ENCODE results near the gene CARD11. TPM values are rescaled to one million over a fixed set of nuclear protein-coding genes. Genes with fewer than 3 reads are reported as not detected.
"Not testable (repeated sequence)": the region's sequence is repeated elsewhere in the genome, so short reads cannot be mapped to it uniquely, and the experiment has no call there.

The CARD11 gene
- total RNA-seq, 4 donors from 2014 or later: 0.26 to 2.0 (median 0.70) TPM

DNA sequence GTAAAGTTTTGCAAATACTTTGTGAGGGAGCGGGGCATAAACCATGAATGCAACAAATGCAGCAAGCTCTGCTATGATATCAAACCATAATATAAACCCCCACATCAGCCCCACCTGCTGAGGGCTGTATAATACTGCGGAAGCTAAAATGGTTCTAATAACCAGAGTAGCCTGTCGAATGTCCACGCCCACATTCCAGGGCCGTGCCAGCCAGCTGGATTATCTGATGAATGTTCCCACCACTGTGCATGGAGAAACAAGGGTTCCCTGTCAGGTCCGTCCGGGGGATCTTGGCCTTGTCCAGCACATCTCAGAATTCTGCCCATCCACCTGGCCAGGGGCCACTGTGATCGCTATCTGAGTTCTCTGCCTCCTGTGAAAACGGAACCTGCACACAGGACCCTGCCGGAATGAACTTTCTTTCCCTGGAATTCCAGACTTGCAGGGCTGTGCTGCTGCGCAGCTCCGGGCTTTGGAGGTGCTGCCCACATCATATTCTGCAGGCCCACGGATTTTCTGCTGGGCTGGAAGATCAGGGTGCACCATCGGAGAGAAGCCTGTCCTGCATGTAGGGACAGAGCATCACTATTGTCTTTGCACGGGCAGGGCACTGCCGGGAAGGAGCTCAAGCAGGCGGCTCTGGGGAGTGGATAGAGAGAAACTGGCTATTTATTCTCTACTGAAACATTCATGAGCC is 122.6 kb downstream of the CARD11 start:
- Histone ChIP-seq H3K4me1 (no peaks in the 10 kb centered on the region), H3K4me3 (no peak overlapping the region), H3K9me3 (no peaks in the 10 kb centered on the region), H3K27me3 (peaks cover 0 to 70% (median 0%) of the 10 kb centered on the region in 4 donors), H3K36me3 (no peaks in the 10 kb centered on the region), H3K27ac (replicated peaks in 1 of 4) (no peak overlapping the region)
- intact Hi-C loops (cut with DNase I): no loop called here
- no peak for DNase-seq (ENCODE audit: extremely low spot score)
- 59% methylated on average over 17 of the region's 17 CpGs for WGBS
- TF ChIP-seq EP300 (IDR thresholded peaks at IDR 0.05) (no peak), POLR2AphosphoS5 (IDR thresholded peaks at IDR 0.05) (no peak), CTCF (IDR thresholded peaks at IDR 0.05) (no peak), POLR2A (IDR thresholded peaks at IDR 0.05; ENCODE audit: low read depth) (no peak)

DNA sequence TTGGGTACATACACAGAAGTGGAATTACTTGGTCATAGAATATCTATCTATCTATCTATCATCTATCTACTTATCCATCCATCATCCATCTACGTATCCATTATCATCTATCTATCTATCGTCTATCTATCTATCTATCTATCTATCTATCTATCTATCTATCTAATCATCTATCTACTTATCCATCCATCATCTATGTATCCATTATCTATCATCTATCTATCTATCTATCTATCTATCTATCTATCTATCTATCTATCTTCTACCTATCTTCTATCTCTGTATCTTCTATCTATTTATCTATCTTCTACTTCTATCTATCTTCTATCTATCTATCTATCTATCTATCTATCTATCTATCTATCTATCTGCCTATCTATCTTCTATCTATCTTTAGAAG is 123.2 kb downstream of the CARD11 start:
- H3K27me3 ChIP-seq: peaks cover 0 to 76% (median 0%) of the 10 kb centered on the region in 4 donors
- H3K27ac ChIP-seq (replicated peaks in 1 of 4); H3K4me1 ChIP-seq; DNase-seq (ENCODE audit: extremely low spot score); H3K9me3 ChIP-seq; intact Hi-C loops (cut with DNase I); H3K36me3 ChIP-seq; H3K4me3 ChIP-seq: not testable (repeated sequence)
- 72% methylated on average over 2 of the region's 2 CpGs for WGBS

DNA sequence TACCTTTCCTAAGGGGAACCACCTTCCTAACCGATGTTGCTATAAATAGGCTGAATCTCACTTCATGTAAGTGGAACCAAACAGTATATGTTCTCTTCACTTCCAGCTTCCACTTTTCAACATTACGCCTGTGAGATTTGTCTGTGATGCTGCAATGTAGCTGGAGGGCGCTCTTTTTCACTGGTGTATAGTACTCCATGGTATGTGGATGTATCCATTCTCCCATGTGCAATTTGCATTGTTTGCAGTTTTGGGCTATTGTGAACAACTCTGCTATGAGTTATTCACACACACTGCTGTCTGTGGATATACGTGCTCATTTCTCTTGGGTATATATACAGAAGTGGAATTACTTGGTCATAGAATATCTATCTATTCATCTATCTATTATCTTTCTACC is 123.6 kb downstream of the CARD11 start:
- Histone ChIP-seq H3K27ac (replicated peaks in 1 of 4) (no peak overlapping the region), H3K27me3 (peaks cover 0 to 77% (median 0%) of the 10 kb centered on the region in 4 donors), H3K4me3 (no peak overlapping the region), H3K36me3 (no peaks in the 10 kb centered on the region), H3K4me1 (no peaks in the 10 kb centered on the region), H3K9me3 (no peaks in the 10 kb centered on the region)
- intact Hi-C loops (cut with DNase I): no loop called here
- TF ChIP-seq CTCF (IDR thresholded peaks at IDR 0.05) (no peak), POLR2AphosphoS5 (IDR thresholded peaks at IDR 0.05) (no peak), POLR2A (IDR thresholded peaks at IDR 0.05; ENCODE audit: low read depth) (no peak), EP300 (IDR thresholded peaks at IDR 0.05) (no peak)
- 93% methylated on average over 4 of the region's 4 CpGs for whole genome bisulfite sequencing
- DNase-seq (ENCODE audit: extremely low spot score): no peak

- no peaks in the 10 kb centered on the region for H3K36me3 ChIP-seq
- peaks cover 0 to 76% (median 0%) of the 10 kb centered on the region in 4 donors for H3K27me3 ChIP-seq
- DNase-seq (ENCODE audit: extremely low spot score): no peak
- H3K4me3 ChIP-seq: no peak overlapping the region
- no peaks in the 10 kb centered on the region for H3K4me1 ChIP-seq
- intact Hi-C loops (cut with DNase I): no loop called here
- no peak for TF ChIP-seq POLR2A (IDR thresholded peaks at IDR 0.05; ENCODE audit: low read depth)
- TF ChIP-seq POLR2AphosphoS5 (IDR thresholded peaks at IDR 0.05): no peak
- no peak for TF ChIP-seq EP300 (IDR thresholded peaks at IDR 0.05)
- no peak for TF ChIP-seq CTCF (IDR thresholded peaks at IDR 0.05)
- H3K27ac ChIP-seq (replicated peaks in 1 of 4): no peak overlapping the region
- H3K9me3 ChIP-seq: no peaks in the 10 kb centered on the region
- 94% methylated on average over 15 of the region's 19 CpGs for WGBS
Observed at GRCh38 chr7:2919256-2919655, 124.4 kb downstream of the CARD11 start.

DNA sequence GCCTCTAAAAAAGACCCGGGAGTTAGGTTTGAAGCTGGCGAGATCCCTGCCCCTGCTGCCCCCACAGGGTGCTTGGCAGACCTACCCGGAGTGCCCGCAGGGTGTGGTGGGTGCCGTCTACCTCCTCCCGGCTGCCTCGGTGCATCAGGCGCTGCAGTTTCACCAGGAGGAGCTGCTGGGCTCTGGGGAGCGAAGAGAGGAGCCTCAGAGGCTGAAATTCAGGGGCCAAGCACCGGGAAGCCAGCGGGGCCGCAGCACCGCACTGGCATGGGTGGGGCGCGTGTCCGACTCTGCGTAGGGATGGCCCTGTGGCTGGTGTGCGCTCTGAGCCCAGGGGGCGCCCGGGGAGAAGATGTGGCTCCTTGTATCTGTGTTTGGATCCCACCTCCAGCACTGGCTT is 125.3 kb downstream of the CARD11 start:
- Histone ChIP-seq H3K27ac (replicated peaks in 1 of 4) (no peak overlapping the region), H3K27me3 (peaks cover 0 to 76% (median 0%) of the 10 kb centered on the region in 4 donors), H3K4me1 (no peaks in the 10 kb centered on the region), H3K36me3 (no peaks in the 10 kb centered on the region), H3K9me3 (no peaks in the 10 kb centered on the region), H3K4me3 (no peak overlapping the region)
- intact Hi-C loops (cut with DNase I): no loop called here
- 80% methylated on average over 2 of the region's 20 CpGs for WGBS
- TF ChIP-seq EP300 (IDR thresholded peaks at IDR 0.05) (no peak), POLR2A (IDR thresholded peaks at IDR 0.05; ENCODE audit: low read depth) (no peak), POLR2AphosphoS5 (IDR thresholded peaks at IDR 0.05) (no peak), CTCF (IDR thresholded peaks at IDR 0.05) (no peak)
- no peak for DNase-seq (ENCODE audit: extremely low spot score)

Measured in esophagus muscularis mucosa (tissue), 4 donors.